Large intestine (tissue), 3 donors: Measurements from ENCODE around the gene TOP3A. TPM values are rescaled to one million over a fixed set of nuclear protein-coding genes. Genes with fewer than 3 reads are reported as not detected.

Experiments
- DNase-seq, 2 donors: peaks; one replicate each; pipeline versions ENCODE4 v3.0.0 to v3.0.0-alpha.2; 2013
- H3K27ac ChIP-seq: one replicate; pipeline ENCODE4 v1.5.1; 2013; ENCODE audit warnings: low read length
- H3K27me3 ChIP-seq: 2 replicates; pipeline ENCODE4 v1.6.1; 2013; ENCODE audit warnings: low read length; ENCODE audit not compliant: control insufficient read depth, insufficient read depth
- H3K36me3 ChIP-seq: 2 replicates; pipeline ENCODE4 v1.6.1; 2013; ENCODE audit warnings: low read length; ENCODE audit not compliant: control insufficient read depth, insufficient read depth
- H3K4me1 ChIP-seq: one replicate; pipeline ENCODE4 v1.6.1; 2013; ENCODE audit warnings: low read length; ENCODE audit not compliant: control insufficient read depth, insufficient read depth
- H3K4me3 ChIP-seq: one replicate; pipeline ENCODE4 v1.5.1; 2013; ENCODE audit warnings: low read length
- H3K9me3 ChIP-seq: one replicate; pipeline ENCODE4 v1.6.1; 2013; ENCODE audit warnings: mild to moderate bottlenecking, low read depth, low read length, moderate library complexity; ENCODE audit not compliant: control insufficient read depth
- WGBS: methylation state at CpG from one replicate; pipeline ENCODE4 v1.1.5; 2013; ENCODE audit warnings: low lambda C conversion rate; ENCODE audit not compliant: insufficient coverage; 5-methylcytosine and 5-hydroxymethylcytosine counted together
- polyA plus RNA-seq: library from polyadenylated mRNA; unstranded; fragments of 120-200 nt; gene quantifications from one replicate; pipeline ENCODE4 v1.2.1, GENCODE V29; 2013

TOP3A gene
- polyA plus RNA-seq, 1 donor = 26.4 TPM

DNA sequence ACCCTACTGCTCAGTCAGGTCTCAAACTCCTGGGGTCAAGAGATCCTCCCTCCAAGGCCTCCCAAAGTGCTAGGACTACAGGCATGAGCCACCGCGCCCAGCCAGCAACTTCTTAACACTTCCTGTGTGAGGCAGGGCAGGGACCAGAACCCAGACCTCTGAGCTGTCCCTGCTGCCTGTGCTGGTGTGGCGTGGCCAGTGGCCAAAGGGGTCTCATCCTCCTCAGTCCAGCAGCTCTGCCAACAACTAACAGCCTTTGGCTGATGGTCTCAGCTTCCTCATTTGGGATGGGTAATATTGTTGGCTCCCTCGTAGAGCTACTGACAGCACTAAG, 90.8 kb downstream of the TOP3A start:
- no peak for DNase-seq
- peaks cover 20% of the 10 kb centered on the region for H3K4me1 ChIP-seq
- no CpG with 5 or more reads among the region's 4 CpGs for WGBS
- H3K4me3 ChIP-seq = no peak overlapping the region
- H3K9me3 ChIP-seq = no peaks in the 10 kb centered on the region
- H3K27me3 ChIP-seq = no peaks in the 10 kb centered on the region
- H3K27ac ChIP-seq = no peak overlapping the region
- no peaks in the 10 kb centered on the region for H3K36me3 ChIP-seq

Other genes with a start within 250 kb of the TOP3A start
- gene DRG2, start 227.0 kb downstream of the TOP3A start, polyA plus RNA-seq = 38.1 TPM
- 2.0 TPM for gene MYO15A, start 206.2 kb downstream of the TOP3A start, polyA plus RNA-seq
- gene ALKBH5, start 131.2 kb downstream of the TOP3A start, polyA plus RNA-seq = 59.0 TPM
- 16.1 TPM for gene LLGL1, start 89.4 kb downstream of the TOP3A start, polyA plus RNA-seq
- gene FLII, start 56.3 kb downstream of the TOP3A start, polyA plus RNA-seq = 161 TPM
- gene MIEF2, start 54.3 kb downstream of the TOP3A start, polyA plus RNA-seq = 10.7 TPM
- 17.9 TPM for gene SMCR8, start 299 bp upstream of the TOP3A start, polyA plus RNA-seq
- 18.4 TPM for gene SHMT1, start 48.6 kb upstream of the TOP3A start, polyA plus RNA-seq
- gene EVPLL, start 62.8 kb upstream of the TOP3A start, polyA plus RNA-seq = not detected
- gene LGALS9C, start 161.8 kb upstream of the TOP3A start, polyA plus RNA-seq = 0.51 TPM